ENCODE measurements around the gene ITGB2.

ITGB2 gene

DNA sequence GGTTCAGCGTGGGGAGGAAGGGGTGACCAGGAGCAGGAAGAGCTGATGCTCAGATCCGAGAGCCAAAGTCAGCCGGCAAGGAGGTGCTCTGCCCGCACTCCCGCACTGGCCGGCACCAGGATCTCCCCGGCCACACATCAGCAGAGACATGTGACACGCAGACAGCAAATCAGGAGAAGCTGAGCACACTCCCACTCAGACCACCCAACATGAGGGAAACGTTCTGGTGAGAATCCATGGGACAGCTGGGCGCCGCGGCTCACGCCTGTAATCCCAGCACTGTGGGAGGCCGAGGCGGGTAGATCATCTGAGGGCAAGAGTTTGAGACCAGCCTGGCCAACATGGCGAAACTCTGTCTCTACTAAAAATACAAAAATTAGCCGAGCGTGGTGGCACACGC lies 28.6 kb downstream of the ITGB2 start:
- no peak overlapping the region for H3K4me3 ChIP-seq (ENCODE audit: low read length)
- TF ChIP-seq, protein P1, sequence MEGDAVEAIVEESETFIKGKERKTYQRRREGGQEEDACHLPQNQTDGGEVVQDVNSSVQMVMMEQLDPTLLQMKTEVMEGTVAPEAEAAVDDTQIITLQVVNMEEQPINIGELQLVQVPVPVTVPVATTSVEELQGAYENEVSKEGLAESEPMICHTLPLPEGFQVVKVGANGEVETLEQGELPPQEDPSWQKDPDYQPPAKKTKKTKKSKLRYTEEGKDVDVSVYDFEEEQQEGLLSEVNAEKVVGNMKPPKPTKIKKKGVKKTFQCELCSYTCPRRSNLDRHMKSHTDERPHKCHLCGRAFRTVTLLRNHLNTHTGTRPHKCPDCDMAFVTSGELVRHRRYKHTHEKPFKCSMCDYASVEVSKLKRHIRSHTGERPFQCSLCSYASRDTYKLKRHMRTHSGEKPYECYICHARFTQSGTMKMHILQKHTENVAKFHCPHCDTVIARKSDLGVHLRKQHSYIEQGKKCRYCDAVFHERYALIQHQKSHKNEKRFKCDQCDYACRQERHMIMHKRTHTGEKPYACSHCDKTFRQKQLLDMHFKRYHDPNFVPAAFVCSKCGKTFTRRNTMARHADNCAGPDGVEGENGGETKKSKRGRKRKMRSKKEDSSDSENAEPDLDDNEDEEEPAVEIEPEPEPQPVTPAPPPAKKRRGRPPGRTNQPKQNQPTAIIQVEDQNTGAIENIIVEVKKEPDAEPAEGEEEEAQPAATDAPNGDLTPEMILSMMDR (conservative IDR thresholded peaks at IDR 0.05; ENCODE audit: low read depth, low read length), result no peak
- no peak for DNase-seq (ENCODE audit: low read depth)

- TF ChIP-seq, protein P1 (conservative IDR thresholded peaks at IDR 0.05; ENCODE audit: low read depth, low read length), result no peak
- no peak for DNase-seq (ENCODE audit: low read depth)
- H3K4me3 ChIP-seq (ENCODE audit: low read length), result no peak overlapping the region
Observed at GRCh38 chr21:44891631-44892031, 29.1 kb downstream of the ITGB2 start.

DNA sequence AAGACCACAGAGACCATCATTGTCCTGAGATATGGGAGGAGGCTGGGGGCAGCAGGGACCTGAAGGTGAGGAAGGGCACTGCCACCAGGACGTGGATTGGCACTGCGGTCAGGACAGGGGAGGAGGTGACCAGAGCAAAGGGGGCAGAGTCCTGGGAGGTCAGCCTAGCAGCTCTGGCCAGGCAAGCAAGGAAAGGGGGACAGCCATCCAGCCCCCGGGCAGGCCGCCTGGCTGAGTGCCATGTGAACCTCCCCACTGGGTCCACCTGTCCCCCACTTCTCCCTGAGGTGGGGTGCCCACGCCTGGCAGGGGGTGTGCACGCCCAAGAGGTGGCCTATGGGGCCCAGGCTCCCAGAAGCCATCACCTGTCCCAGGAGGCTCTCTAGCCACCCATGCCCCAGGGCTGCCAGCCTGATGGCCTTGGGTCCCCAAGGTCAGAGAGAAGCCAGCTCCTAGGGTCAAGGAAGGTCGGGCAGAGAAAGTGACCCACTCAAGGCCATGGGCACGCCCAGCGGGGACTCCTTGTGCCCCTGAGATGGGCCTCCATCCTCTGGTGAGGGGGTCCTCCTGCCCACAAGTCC lies 29.6 kb downstream of the ITGB2 start:
- TF ChIP-seq, protein P1 (conservative IDR thresholded peaks at IDR 0.05; ENCODE audit: low read depth, low read length), result no peak
- no peak for DNase-seq (ENCODE audit: low read depth)
- no peak overlapping the region for H3K4me3 ChIP-seq (ENCODE audit: low read length)

- DNase-seq (ENCODE audit: low read depth), result no peak
- TF ChIP-seq, protein P1 (conservative IDR thresholded peaks at IDR 0.05; ENCODE audit: low read depth, low read length), result no peak
- H3K4me3 ChIP-seq (ENCODE audit: low read length), result no peak overlapping the region
Observed at GRCh38 chr21:44890338-44890931, 30.3 kb downstream of the ITGB2 start.

DNA sequence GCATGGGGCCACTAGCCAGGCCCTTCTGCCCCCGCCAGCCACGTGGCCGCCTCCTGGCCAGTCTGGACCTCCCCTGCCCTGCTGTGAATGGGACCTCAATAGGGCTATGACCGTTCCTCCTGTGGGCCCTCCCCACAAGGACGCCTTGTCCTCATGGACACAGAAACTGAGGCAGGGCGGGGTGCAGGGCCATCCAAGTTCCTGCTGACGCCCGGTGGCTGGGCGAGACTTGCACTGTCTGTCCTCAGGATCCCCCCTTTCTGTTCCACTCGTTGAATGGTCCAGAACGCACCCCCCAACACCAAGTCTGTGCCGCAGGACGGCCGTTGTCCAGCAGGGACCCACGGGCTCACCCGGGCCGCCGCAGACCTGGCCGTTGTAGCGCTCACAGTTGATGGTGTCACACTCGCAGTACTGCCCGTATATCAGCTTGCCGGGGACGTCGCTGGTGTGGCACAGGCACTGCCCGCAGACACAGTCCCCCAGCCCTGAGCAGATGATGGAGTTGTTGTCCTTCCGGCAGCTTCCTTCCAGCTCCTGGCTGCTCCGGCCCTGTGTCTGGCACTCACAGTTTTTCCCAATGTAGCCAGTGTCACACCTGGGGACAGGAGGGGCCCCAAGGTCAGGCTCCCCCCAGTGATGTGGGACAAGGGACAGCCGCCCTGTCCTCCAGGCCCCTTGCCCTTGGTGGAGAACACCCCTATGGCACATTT lies 30.9 kb downstream of the ITGB2 start:
- TF ChIP-seq, protein P1 (conservative IDR thresholded peaks at IDR 0.05; ENCODE audit: low read depth, low read length), result no peak
- DNase-seq (ENCODE audit: low read depth), result no peak
- no peak overlapping the region for H3K4me3 ChIP-seq (ENCODE audit: low read length)

DNA sequence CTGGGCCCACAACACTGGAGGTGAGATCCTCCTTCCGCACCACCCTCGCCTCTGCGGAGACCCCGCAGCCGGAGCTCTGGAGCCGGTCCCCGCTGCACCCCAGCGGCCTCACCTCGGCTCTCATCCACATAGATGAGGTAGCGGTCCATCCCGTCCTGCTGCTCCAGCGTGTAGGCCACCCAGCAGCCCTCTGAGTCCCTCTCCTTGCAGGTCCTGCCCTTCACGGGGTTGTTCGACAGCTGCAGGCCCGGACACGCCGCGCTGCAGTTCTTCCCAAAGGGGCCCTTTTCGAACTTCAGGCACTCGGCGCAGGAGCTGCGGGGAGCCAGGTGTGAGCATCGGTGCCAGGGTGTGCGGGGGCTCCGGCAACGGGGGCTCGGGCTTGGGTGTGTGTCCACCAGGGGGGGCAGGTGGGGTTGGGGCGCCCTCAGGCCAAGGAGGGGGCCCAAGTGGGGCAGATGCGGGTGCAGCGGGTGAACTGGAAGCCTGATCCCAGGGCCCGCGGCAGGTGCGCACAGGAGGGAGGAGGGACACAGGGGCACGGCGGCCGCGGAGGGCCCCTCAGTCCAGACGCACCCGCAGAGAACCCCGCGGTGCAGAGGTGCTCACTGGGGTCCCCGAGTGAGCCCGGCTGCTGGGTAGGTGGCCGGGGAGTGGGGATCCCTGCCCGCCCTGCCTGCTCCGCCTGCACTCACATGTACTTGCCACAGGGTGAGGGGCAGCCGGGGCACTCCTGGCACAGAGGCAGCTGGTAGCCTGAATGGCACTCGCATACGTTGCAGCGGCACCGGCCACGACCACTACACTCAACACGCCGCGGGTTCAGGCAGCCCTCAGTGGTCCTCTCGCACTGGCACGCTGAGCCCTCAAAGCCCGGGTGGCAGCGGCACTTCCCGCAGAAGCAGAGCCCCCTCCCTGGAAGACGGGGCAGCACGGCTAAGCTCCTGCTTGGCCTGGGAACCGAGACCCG lies 31.8 kb downstream of the ITGB2 start:
- TF ChIP-seq, protein P1 (conservative IDR thresholded peaks at IDR 0.05; ENCODE audit: low read depth, low read length), result no peak
- no peak for DNase-seq (ENCODE audit: low read depth)
- no peak overlapping the region for H3K4me3 ChIP-seq (ENCODE audit: low read length)
